H1 (cell line): ENCODE data around the gene HEATR5A. TPM values are rescaled to one million over a fixed set of nuclear protein-coding genes. Genes with fewer than 3 reads are reported as not detected.

Source experiments
- CBX8 ChIP-seq: fragments of 300-800, 300-1000 bp; sonication (generic); IDR thresholded peaks from 2 replicates; pipeline ENCODE4 v1.7.1; 2016; ENCODE audit warnings: low read depth, low read length, borderline replicate concordance
- CHD2 ChIP-seq: IDR thresholded peaks from 2 replicates; pipeline ENCODE4 v1.6.1; 2012; ENCODE audit warnings: low read length, improper control_type of control experiment
- CREB1 ChIP-seq: IDR thresholded peaks from 2 replicates; pipeline ENCODE4 v1.6.1; 2012; ENCODE audit warnings: inconsistent platforms
- EZH2 ChIP-seq: fragments of 200-600 bp; sonication (generic); IDR thresholded peaks from 2 replicates; pipeline ENCODE4 v1.7.1; 2012; ENCODE audit warnings: low read depth, mild to moderate bottlenecking, moderate library complexity, low read length, inconsistent platforms; ENCODE audit not compliant: severe bottlenecking
- HDAC2 ChIP-seq, 2 experiments: fragments of 300-600 bp in 1 of 2; sonication (generic) in 1 of 2; IDR thresholded peaks; 2 replicates each; pipeline ENCODE4 v1.6.1; 2011 to 2012; ENCODE audit warnings: low read depth in 2 of 2, low read length in 2 of 2, mild to moderate bottlenecking in 2 of 2, moderate library complexity in 2 of 2, borderline replicate concordance in 1 of 2, inconsistent platforms in 1 of 2
- HDAC6 ChIP-seq: IDR thresholded peaks from one replicate; pipeline ENCODE4 v1.7.1; 2012; ENCODE audit warnings: low read depth, mild to moderate bottlenecking, inconsistent platforms, low read length, moderate library complexity
- KDM4A ChIP-seq: IDR thresholded peaks from one replicate; pipeline ENCODE4 v1.7.1; 2012; ENCODE audit warnings: low read depth, mild to moderate bottlenecking, moderate library complexity, low read length, inconsistent platforms; ENCODE audit not compliant: severe bottlenecking
- POLR2A ChIP-seq, 2 experiments: IDR thresholded peaks; 1 replicate in 1 of 2; 2 replicates in 1 of 2; pipeline ENCODE4 v1.6.1; 2011; ENCODE audit warnings: low read depth in 2 of 2, low read length in 2 of 2, mild to moderate bottlenecking in 2 of 2; ENCODE audit errors: control extremely low read depth in 1 of 2
- POLR2AphosphoS5 ChIP-seq: IDR thresholded peaks from 2 replicates; pipeline ENCODE4 v1.6.1; 2011; ENCODE audit warnings: low read depth, low read length
- RBBP5 ChIP-seq: IDR thresholded peaks from 2 replicates; pipeline ENCODE4 v1.7.1; 2012; ENCODE audit warnings: low read depth, mild to moderate bottlenecking, inconsistent platforms, low read length, moderate library complexity, borderline replicate concordance
- SAP30 ChIP-seq: fragments of 300-600 bp; sonication (generic); IDR thresholded peaks from 2 replicates; pipeline ENCODE4 v1.7.1; 2012; ENCODE audit warnings: low read length, moderate library complexity, mild to moderate bottlenecking, inconsistent platforms; ENCODE audit not compliant: insufficient read depth, insufficient replicate concordance
- SIN3A ChIP-seq, 2 experiments: IDR thresholded peaks in 1 of 2; conservative IDR thresholded peaks in 1 of 2; 2 replicates each; pipeline ENCODE4 v1.6.1; 2011 to 2012; ENCODE audit warnings: low read length in 2 of 2, improper control_type of control experiment in 1 of 2, low read depth in 1 of 2, mild to moderate bottlenecking in 1 of 2
- SP4 ChIP-seq: IDR thresholded peaks from 2 replicates; pipeline ENCODE4 v1.6.1; 2012; ENCODE audit warnings: low read length, inconsistent platforms
- SRF ChIP-seq: IDR thresholded peaks from 2 replicates; pipeline ENCODE4 v1.6.1; 2011; ENCODE audit warnings: mild to moderate bottlenecking, low read depth, low read length, moderate library complexity
- SUZ12 ChIP-seq: fragments of 200-600 bp; sonication (generic); IDR thresholded peaks from 2 replicates; pipeline ENCODE4 v1.6.1; 2012; ENCODE audit warnings: mild to moderate bottlenecking, inconsistent platforms, low read length, moderate library complexity, mixed read lengths
- TAF1 ChIP-seq: IDR thresholded peaks from 2 replicates; pipeline ENCODE4 v1.6.1; 2011; ENCODE audit warnings: mild to moderate bottlenecking, low read depth, low read length
- TBP ChIP-seq: IDR thresholded peaks from 2 replicates; pipeline ENCODE4 v1.6.1; 2011; ENCODE audit warnings: low read depth, low read length, improper control_type of control experiment
- TEAD4 ChIP-seq: IDR thresholded peaks from 2 replicates; pipeline ENCODE4 v1.6.1; 2012; ENCODE audit warnings: low read depth, low read length, inconsistent platforms, mixed read lengths
- polyA plus RNA-seq, 7 experiments: library from polyadenylated mRNA; depleted of rRNA in 3 of 7; stranded (reverse) in 5 of 7; unstranded in 2 of 7; fragments of >200 nt in 5 of 7; fragments of 200-250 nt in 2 of 7; gene quantifications; 1 replicate in 5 of 7; 2 replicates in 1 of 7; 4 replicates in 1 of 7; pipeline versions ENCODE4 v1.2.1 to v1.2.3, GENCODE V29; 2011 to 2013; ENCODE audit warnings: missing spikeins in 2 of 7, mixed read lengths in 2 of 7
- total RNA-seq: library from RNA; stranded (reverse); fragmentation: NEBNext Ultra II Directional; extraction: Animal tissue kit (Norgen Biotek cat#: 25700); gene quantifications from 2 replicates; pipeline ENCODE4 v1.2.1, GENCODE V29; 2021
- TF ChIP-seq, protein P1 (sequence below): IDR thresholded peaks from 2 replicates; pipeline ENCODE4 v1.6.1; 2012; ENCODE audit warnings: inconsistent platforms
- TF ChIP-seq, protein P2 (sequence below): IDR thresholded peaks from 2 replicates; pipeline ENCODE4 v1.6.1; 2011; ENCODE audit warnings: low read length, improper control_type of control experiment
- TF ChIP-seq, protein P3 (sequence below): IDR thresholded peaks from 2 replicates; pipeline ENCODE4 v1.6.1; 2012; ENCODE audit warnings: low read length, inconsistent platforms

HEATR5A gene
- total and polyA plus RNA-seq, 2 of the 8 experiments (the other 6 are each of a cell fraction or from before 2014, with no cell fraction given) = 9.0 to 36.2 TPM

DNA sequence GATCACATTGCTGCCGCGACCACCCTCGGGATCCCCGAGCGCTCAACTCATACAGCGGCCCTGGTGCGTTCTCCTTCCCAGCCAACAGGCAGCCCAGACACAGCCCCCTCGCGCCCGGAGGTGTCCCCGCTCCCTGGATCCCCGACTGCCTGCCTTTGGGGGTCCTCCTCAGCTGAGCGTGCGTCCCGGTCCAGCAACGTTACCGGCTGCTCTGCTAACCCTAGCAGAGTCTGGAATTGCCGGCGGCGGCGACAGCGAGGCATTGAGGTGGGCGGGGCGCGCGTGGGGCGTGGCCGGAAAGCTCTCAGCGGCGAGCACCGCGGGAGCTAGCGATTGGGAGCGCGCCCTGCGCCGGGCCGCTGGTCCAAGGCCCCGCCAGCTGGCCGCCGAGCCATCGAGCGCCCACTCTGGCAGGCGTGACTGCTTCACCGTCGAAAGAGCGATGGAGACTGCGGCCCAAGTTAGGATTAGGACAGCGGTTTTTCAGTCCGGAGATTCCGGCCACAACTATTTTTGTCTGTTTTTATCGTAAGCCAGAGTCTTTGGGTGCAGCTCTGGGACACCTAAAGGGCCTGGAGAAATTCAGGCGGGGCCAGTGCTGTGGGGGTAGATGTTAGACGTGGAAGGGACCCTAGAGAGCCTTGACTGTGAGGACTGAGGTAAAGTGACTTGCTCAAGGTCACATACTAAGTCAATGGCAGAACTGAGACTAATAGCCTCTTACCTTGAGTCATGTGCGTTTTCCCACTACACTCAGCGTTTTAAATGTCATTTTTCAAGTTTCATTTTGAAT lies at the start of gene HEATR5A (continued):
- TF ChIP-seq SRF = peak; percentile 95
- TF ChIP-seq POLR2AphosphoS5 = peak; percentile 97
- TF ChIP-seq SP4 = no peak
- peak; percentile 97 for TF ChIP-seq TAF1
- 0 out of 2 replicates have a peak, but pooled peaks have one; percentile 21 for TF ChIP-seq TEAD4
- TF ChIP-seq KDM4A = peak; percentile 68
- TF ChIP-seq CREB1 = peak; percentile 57
- TF ChIP-seq SAP30 = peak; percentile 77
- TF ChIP-seq CHD2 = no peak; the same call in 1 of the 2 replicates
- TF ChIP-seq, protein P1, sequence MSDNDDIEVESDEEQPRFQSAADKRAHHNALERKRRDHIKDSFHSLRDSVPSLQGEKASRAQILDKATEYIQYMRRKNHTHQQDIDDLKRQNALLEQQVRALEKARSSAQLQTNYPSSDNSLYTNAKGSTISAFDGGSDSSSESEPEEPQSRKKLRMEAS = peak; percentile 54
- peak; percentile 95 to 98 for TF ChIP-seq POLR2A (IDR thresholded peaks at IDR 0.05; ENCODE audit: control extremely low read depth in 1 of 2, low read depth in 2 of 2, low read length in 2 of 2)
- no peak for TF ChIP-seq SUZ12
- peak; percentile 94 for TF ChIP-seq TBP
- TF ChIP-seq, protein P2, sequence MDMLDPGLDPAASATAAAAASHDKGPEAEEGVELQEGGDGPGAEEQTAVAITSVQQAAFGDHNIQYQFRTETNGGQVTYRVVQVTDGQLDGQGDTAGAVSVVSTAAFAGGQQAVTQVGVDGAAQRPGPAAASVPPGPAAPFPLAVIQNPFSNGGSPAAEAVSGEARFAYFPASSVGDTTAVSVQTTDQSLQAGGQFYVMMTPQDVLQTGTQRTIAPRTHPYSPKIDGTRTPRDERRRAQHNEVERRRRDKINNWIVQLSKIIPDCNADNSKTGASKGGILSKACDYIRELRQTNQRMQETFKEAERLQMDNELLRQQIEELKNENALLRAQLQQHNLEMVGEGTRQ = no peak
- 0 out of 2 replicates have a peak, but pooled peaks have one; percentile 78 for TF ChIP-seq RBBP5
- TF ChIP-seq, protein P3, sequence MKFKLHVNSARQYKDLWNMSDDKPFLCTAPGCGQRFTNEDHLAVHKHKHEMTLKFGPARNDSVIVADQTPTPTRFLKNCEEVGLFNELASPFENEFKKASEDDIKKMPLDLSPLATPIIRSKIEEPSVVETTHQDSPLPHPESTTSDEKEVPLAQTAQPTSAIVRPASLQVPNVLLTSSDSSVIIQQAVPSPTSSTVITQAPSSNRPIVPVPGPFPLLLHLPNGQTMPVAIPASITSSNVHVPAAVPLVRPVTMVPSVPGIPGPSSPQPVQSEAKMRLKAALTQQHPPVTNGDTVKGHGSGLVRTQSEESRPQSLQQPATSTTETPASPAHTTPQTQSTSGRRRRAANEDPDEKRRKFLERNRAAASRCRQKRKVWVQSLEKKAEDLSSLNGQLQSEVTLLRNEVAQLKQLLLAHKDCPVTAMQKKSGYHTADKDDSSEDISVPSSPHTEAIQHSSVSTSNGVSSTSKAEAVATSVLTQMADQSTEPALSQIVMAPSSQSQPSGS = no peak
- no peak for TF ChIP-seq CBX8
- TF ChIP-seq HDAC6 = no peak
- no peak for TF ChIP-seq EZH2
- 0 out of 4 replicates have a peak, but pooled peaks of 1 of the 2 experiments have one; percentile 75 for TF ChIP-seq HDAC2 (IDR thresholded peaks at IDR 0.05; ENCODE audit: borderline replicate concordance in 1 of 2, low read depth in 2 of 2, low read length in 2 of 2)
- peak; percentile 31 to 86; a peak in 2 of 4 replicates for TF ChIP-seq SIN3A (conservative IDR thresholded peaks at IDR 0.05 in 1 of 2, IDR thresholded peaks at IDR 0.05 in 1 of 2; ENCODE audit: low read depth in 1 of 2, low read length in 2 of 2)
